PC-3 (cell line): Measurements from ENCODE around the gene PRTN3.

ENCODE experiments used
- CTCF ChIP-seq: fragments of 300-600 bp; sonication (generic); conservative IDR thresholded peaks from 2 replicates; pipeline ENCODE4 v1.5.1; 2017; ENCODE audit warnings: antibody characterized with exemption, low read depth, mild to moderate bottlenecking, low read length
- EZH2 ChIP-seq: fragments of 300-600 bp; sonication (generic); IDR thresholded peaks from one replicate; pipeline ENCODE4 v1.6.1; 2017; ENCODE audit warnings: antibody characterized with exemption, mild to moderate bottlenecking, low read length; ENCODE audit not compliant: unreplicated experiment
- EZH2phosphoT487 ChIP-seq: fragments of 300-600 bp; sonication (generic); IDR thresholded peaks from 2 replicates; pipeline ENCODE4 v1.6.1; 2018; ENCODE audit warnings: mild to moderate bottlenecking, antibody characterized with exemption, low read length, borderline replicate concordance

- TF ChIP-seq CTCF (no peak), EZH2 (no peak), EZH2phosphoT487 (no peak)
Measured at GRCh38 chr19:876780-877314, 36.0 kb downstream of the PRTN3 start.
